ENCODE data around the gene UGT2B17. TPM values are rescaled to one million over a fixed set of nuclear protein-coding genes. Genes with fewer than 3 reads are reported as not detected.
"Not testable (repeated sequence)": the region's sequence is repeated elsewhere in the genome, so short reads cannot be mapped to it uniquely, and the experiment has no call there.

Gene UGT2B17
- total RNA-seq, 2 experiments from 2014 or later: not detected

DNA sequence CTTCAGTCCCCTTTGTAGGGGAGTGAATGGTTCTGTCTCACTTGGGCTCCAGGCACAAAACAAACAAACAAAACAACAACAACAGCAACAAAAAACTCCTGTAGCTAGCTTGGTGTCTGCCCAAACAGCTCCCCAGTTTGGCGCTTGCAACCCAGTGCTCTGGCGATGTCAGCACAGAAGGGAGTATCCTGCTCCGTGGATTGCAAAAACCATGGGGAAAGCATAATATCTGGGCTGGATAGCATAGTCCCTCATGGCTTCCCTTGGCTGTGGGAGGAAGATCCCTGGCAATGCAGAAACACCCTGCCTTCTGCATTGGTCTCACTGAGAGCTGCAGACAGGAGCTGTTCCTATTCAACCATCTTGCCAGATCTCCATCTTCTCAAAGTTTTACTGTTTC lies 39.7 kb downstream of the UGT2B17 start:
- no peaks in the 10 kb centered on the region for H3K4me1 ChIP-seq (ENCODE audit: insufficient read depth, low read length)
- no peaks in the 10 kb centered on the region for H3K27me3 ChIP-seq (ENCODE audit: control insufficient read depth in 1 of 2, insufficient read depth in 2 of 2, low read length in 2 of 2)
- no peak overlapping the region for H3K27ac ChIP-seq (ENCODE audit: low read depth in 1 of 2, low read length in 2 of 2)
- ChIA-PET POLR2A (no interaction called here), CTCF (no interaction called here)
- Mint-ChIP-seq H3K27me3 (no peaks in the 10 kb centered on the region), H3K4me3 (no peak overlapping the region), H3K36me3 (ENCODE audit: low read depth) (no peaks in the 10 kb centered on the region), H3K27ac (no peak overlapping the region), H3K4me1 (ENCODE audit: low read depth) (no peaks in the 10 kb centered on the region), H3K9me3 (no peaks in the 10 kb centered on the region)
- H3K36me3 ChIP-seq (ENCODE audit: insufficient read depth, low read length): no peaks in the 10 kb centered on the region
- intact Hi-C loops (cut with DNase I, micrococcal nuclease): no loop called here
- TF ChIP-seq, protein P1, sequence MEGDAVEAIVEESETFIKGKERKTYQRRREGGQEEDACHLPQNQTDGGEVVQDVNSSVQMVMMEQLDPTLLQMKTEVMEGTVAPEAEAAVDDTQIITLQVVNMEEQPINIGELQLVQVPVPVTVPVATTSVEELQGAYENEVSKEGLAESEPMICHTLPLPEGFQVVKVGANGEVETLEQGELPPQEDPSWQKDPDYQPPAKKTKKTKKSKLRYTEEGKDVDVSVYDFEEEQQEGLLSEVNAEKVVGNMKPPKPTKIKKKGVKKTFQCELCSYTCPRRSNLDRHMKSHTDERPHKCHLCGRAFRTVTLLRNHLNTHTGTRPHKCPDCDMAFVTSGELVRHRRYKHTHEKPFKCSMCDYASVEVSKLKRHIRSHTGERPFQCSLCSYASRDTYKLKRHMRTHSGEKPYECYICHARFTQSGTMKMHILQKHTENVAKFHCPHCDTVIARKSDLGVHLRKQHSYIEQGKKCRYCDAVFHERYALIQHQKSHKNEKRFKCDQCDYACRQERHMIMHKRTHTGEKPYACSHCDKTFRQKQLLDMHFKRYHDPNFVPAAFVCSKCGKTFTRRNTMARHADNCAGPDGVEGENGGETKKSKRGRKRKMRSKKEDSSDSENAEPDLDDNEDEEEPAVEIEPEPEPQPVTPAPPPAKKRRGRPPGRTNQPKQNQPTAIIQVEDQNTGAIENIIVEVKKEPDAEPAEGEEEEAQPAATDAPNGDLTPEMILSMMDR (IDR thresholded peaks at IDR 0.05): no peak
- DNase-seq: no peak
- H3K4me3 ChIP-seq (ENCODE audit: low read length): no peak overlapping the region
- H3K9me3 ChIP-seq (ENCODE audit: control insufficient read depth in 1 of 2, insufficient read depth in 1 of 2, low read length in 2 of 2): no peaks in the 10 kb centered on the region
- no peak for ATAC-seq (ENCODE audit: poor library complexity)

DNA sequence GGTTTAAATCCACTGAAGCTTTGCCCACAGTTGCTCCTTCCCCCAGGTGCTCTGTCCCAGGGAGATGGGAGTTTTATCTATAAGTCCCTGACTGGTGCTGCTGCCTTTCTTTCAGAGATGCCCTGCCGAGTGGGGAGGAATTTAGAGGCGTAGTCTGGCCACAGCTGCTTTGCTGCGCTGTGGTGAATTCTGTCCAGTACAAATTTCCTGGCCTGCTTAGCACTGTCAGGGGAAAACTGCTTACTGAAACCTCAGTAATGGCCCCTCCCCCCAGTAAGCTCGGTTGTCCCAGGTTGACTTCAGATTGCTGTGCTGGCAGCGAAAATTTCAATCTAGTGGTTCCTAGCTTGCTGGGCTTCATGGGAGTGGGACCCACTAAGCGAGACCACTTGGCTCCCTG lies 40.1 kb downstream of the UGT2B17 start:
- Mint-ChIP-seq H3K27ac (no peak overlapping the region), H3K4me3 (no peak overlapping the region), H3K36me3 (ENCODE audit: low read depth) (no peaks in the 10 kb centered on the region), H3K4me1 (ENCODE audit: low read depth) (no peaks in the 10 kb centered on the region), H3K9me3 (no peaks in the 10 kb centered on the region), H3K27me3 (no peaks in the 10 kb centered on the region)
- H3K4me1 ChIP-seq (ENCODE audit: insufficient read depth, low read length): no peaks in the 10 kb centered on the region
- no peak for ATAC-seq (ENCODE audit: poor library complexity)
- ChIA-PET CTCF (no interaction called here), POLR2A (no interaction called here)
- no peak for DNase-seq
- no peak overlapping the region for H3K4me3 ChIP-seq (ENCODE audit: low read length)
- H3K27ac ChIP-seq (ENCODE audit: low read depth in 1 of 2, low read length in 2 of 2): no peak overlapping the region
- intact Hi-C loops (cut with DNase I, micrococcal nuclease): no loop called here
- no peaks in the 10 kb centered on the region for H3K36me3 ChIP-seq (ENCODE audit: insufficient read depth, low read length)
- no peaks in the 10 kb centered on the region for H3K9me3 ChIP-seq (ENCODE audit: control insufficient read depth in 1 of 2, insufficient read depth in 1 of 2, low read length in 2 of 2)
- TF ChIP-seq, protein P1 (IDR thresholded peaks at IDR 0.05): no peak
- no peaks in the 10 kb centered on the region for H3K27me3 ChIP-seq (ENCODE audit: control insufficient read depth in 1 of 2, insufficient read depth in 2 of 2, low read length in 2 of 2)

DNA sequence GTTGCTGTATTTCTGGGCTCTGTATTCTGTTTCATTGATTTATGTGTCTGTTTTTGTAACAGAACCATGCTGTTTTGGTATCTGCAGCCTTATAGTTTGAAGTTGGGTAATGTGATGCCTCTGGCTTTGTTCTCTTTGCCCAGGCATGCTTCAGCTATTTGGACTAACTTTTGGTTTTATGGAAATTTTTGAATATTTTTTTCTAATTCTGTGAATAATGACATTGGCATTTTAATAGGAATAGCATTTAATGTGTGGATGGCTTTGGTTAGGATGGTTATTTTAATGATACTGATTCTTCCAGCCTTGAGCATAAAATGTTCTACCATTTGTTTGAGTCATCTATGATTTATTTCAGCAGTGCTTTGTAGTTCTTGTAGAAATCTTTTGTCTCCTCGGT lies 53.9 kb downstream of the UGT2B17 start:
- H3K27me3 Mint-ChIP-seq; H3K36me3 ChIP-seq (ENCODE audit: insufficient read depth, low read length); H3K4me1 ChIP-seq (ENCODE audit: insufficient read depth, low read length); ATAC-seq (ENCODE audit: poor library complexity); H3K4me3 Mint-ChIP-seq; POLR2A ChIA-PET; H3K9me3 ChIP-seq (ENCODE audit: control insufficient read depth in 1 of 2, insufficient read depth in 1 of 2, low read length in 2 of 2); H3K27ac ChIP-seq (ENCODE audit: low read depth in 1 of 2, low read length in 2 of 2); H3K9me3 Mint-ChIP-seq; H3K27ac Mint-ChIP-seq; H3K4me3 ChIP-seq (ENCODE audit: low read length); H3K27me3 ChIP-seq (ENCODE audit: control insufficient read depth in 1 of 2, insufficient read depth in 2 of 2, low read length in 2 of 2); H3K36me3 Mint-ChIP-seq (ENCODE audit: low read depth); DNase-seq; CTCF ChIA-PET; intact Hi-C loops (cut with DNase I, micrococcal nuclease); H3K4me1 Mint-ChIP-seq (ENCODE audit: low read depth): not testable (repeated sequence)

DNA sequence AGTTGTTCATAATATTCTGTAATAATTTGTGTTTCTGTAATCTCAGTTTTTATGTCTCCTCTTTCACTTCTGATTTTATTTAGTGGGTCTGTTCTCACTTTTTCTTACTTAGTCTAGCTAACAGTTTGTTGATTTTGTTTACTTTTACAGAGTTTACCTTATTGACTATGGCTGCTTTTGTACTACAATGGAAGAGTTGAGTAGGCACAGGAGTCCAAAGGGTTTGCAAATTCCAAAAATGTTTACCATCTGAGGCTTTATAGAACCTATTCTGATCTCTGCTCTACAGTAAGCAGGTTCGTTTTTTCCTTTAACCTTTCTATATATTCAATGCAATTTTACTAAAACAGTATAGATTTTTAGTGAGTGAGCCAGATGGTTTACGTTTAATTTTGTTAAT lies 55.1 kb downstream of the UGT2B17 start:
- H3K9me3 ChIP-seq (ENCODE audit: control insufficient read depth in 1 of 2, insufficient read depth in 1 of 2, low read length in 2 of 2): no peaks in the 10 kb centered on the region
- ATAC-seq (ENCODE audit: poor library complexity) (no peak), DNase-seq (no peak)
- H3K4me3 Mint-ChIP-seq: no peak overlapping the region
- H3K36me3 ChIP-seq (ENCODE audit: insufficient read depth, low read length): no peaks in the 10 kb centered on the region
- no peak overlapping the region for H3K27ac Mint-ChIP-seq
- H3K27me3 Mint-ChIP-seq: no peaks in the 10 kb centered on the region
- no peaks in the 10 kb centered on the region for H3K9me3 Mint-ChIP-seq
- no peaks in the 10 kb centered on the region for H3K4me1 ChIP-seq (ENCODE audit: insufficient read depth, low read length)
- H3K4me3 ChIP-seq (ENCODE audit: low read length): no peak overlapping the region
- no peaks in the 10 kb centered on the region for H3K36me3 Mint-ChIP-seq (ENCODE audit: low read depth)
- H3K27me3 ChIP-seq (ENCODE audit: control insufficient read depth in 1 of 2, insufficient read depth in 2 of 2, low read length in 2 of 2): no peaks in the 10 kb centered on the region
- TF ChIP-seq, protein P1 (IDR thresholded peaks at IDR 0.05): no peak
- ChIA-PET POLR2A (no interaction called here), CTCF (no interaction called here)
- intact Hi-C loops (cut with DNase I, micrococcal nuclease): no loop called here
- no peak overlapping the region for H3K27ac ChIP-seq (ENCODE audit: low read depth in 1 of 2, low read length in 2 of 2)
- no peaks in the 10 kb centered on the region for H3K4me1 Mint-ChIP-seq (ENCODE audit: low read depth)

Measured in CD4-positive, alpha-beta T cell (primary cell).